T-helper 1 cell treated with Interleukin-12 subunit alpha and Interleukin-12 subunit beta and Interleukin-4 antibody, amounts not matched to agents 30 ng/mL and 1 ng/mL, for 36 hours (primary cell): ENCODE results near the gene HCN3. TPM values are rescaled to one million over a fixed set of nuclear protein-coding genes. Genes with fewer than 3 reads are reported as not detected.
"Not testable (repeated sequence)": the region's sequence is repeated elsewhere in the genome, so short reads cannot be mapped to it uniquely, and the experiment has no call there.

Source experiments
- intact Hi-C: fragments of 100-400 bp; cut with micrococcal nuclease; formaldehyde crosslinking; loops from one replicate; pipeline ENCODE4 v1.15.1; 2024
- total RNA-seq: library from RNA; stranded (reverse); gene quantifications from 2 replicates; pipeline ENCODE4 v1.2.3, GENCODE V29; 2022

HCN3 gene
- total RNA-seq, 1 donor from 2014 or later, result 2.5 TPM

- intact Hi-C loops, result no loop called here
Measured at GRCh38 chr1:155327981-155328380, 50.7 kb downstream of the HCN3 start.

GRCh38 chr1:155328856-155329255, 51.6 kb downstream of the HCN3 start:
- intact Hi-C loops, result not testable (repeated sequence)

GRCh38 chr1:155329980-155330598, 52.8 kb downstream of the HCN3 start:
- intact Hi-C loops, result no loop called here

- intact Hi-C loops, result loop anchor here (5.0 kb wide), 1 partner anchor 167 kb away; no protein-coding TSS in a partner anchor
Measured at GRCh38 chr1:155334962-155335361, 57.7 kb downstream of the HCN3 start.

Other genes with a start within 250 kb of the HCN3 start
- 0.15 and 0.29 TPM in 2 replicates for gene DCST2, start 243.7 kb upstream of the HCN3 start, total RNA-seq
- gene DCST1, start 243.6 kb upstream of the HCN3 start, total RNA-seq, result not detected in 2 replicates
- 51.6 and 53.2 TPM in 2 replicates for gene ADAM15, start 226.1 kb upstream of the HCN3 start, total RNA-seq
- 5.9 and 6.6 TPM in 2 replicates for gene EFNA4, start 213.7 kb upstream of the HCN3 start, total RNA-seq
- 0.90 and 2.3 TPM in 2 replicates for gene EFNA3, start 198.6 kb upstream of the HCN3 start, total RNA-seq
- gene EFNA1, start 149.6 kb upstream of the HCN3 start, total RNA-seq, result not detected in 2 replicates
- gene SLC50A1, start 141.6 kb upstream of the HCN3 start, total RNA-seq, result 27.9 and 32.5 TPM in 2 replicates
- 35.7 and 38.4 TPM in 2 replicates for gene DPM3, start 136.9 kb upstream of the HCN3 start, total RNA-seq
- gene KRTCAP2, start 104.2 kb upstream of the HCN3 start, total RNA-seq, result 224 and 225 TPM in 2 replicates
- 19.8 and 20.1 TPM in 2 replicates for gene TRIM46, start 103.6 kb upstream of the HCN3 start, total RNA-seq
- 19.7 and 20.6 TPM in 2 replicates for gene THBS3, start 69.6 kb upstream of the HCN3 start, total RNA-seq
- 40.2 and 43.5 TPM in 2 replicates for gene MTX1, start 68.8 kb upstream of the HCN3 start, total RNA-seq
- gene ENTREP3, start 22.0 kb upstream of the HCN3 start, total RNA-seq, result 18.3 and 20.5 TPM in 2 replicates
- gene SCAMP3, start 15.1 kb upstream of the HCN3 start, total RNA-seq, result 152 and 165 TPM in 2 replicates
- gene CLK2, start 4.0 kb upstream of the HCN3 start, total RNA-seq, result 88.4 and 91.1 TPM in 2 replicates
- gene PKLR, start 24.0 kb downstream of the HCN3 start, total RNA-seq, result not detected in 2 replicates
- 194 and 195 TPM in 2 replicates for gene FDPS, start 31.4 kb downstream of the HCN3 start, total RNA-seq
- gene RUSC1, start 43.4 kb downstream of the HCN3 start, total RNA-seq, result 23.9 and 26.3 TPM in 2 replicates